ENCODE data around the gene SLC28A1.

GRCh38 chr15:84844964-84845363, 39.5 kb upstream of the SLC28A1 start:
- TF ChIP-seq CTCF (IDR thresholded peaks at IDR 0.05) = no peak
- no peak for TF ChIP-seq POLR2AphosphoS5 (IDR thresholded peaks at IDR 0.05)
- TF ChIP-seq POLR2A (IDR thresholded peaks at IDR 0.05) = no peak
